Esophagus muscularis mucosa (tissue), 4 donors: ENCODE data around the gene ZC3H18. TPM values are rescaled to one million over a fixed set of nuclear protein-coding genes. Genes with fewer than 3 reads are reported as not detected.

ENCODE experiments used
- DNase-seq: peaks from one replicate; pipeline ENCODE4 v3.0.0-alpha.2; 2017; ENCODE audit errors: extremely low spot score
- H3K27ac ChIP-seq, 4 donors: fragments of 200-600 bp; sonication (generic); replicated peaks in 1 of 4; 1 replicate in 3 of 4; 2 replicates in 1 of 4; pipeline ENCODE4 v1.5.1; 2016 to 2019; ENCODE audit warnings: mild to moderate bottlenecking in 1 of 4
- H3K27me3 ChIP-seq, 4 donors: fragments of 200-600 bp; sonication (generic); one replicate each; pipeline versions ENCODE4 v1.5.1 to v1.6.0; 2016 to 2019
- H3K36me3 ChIP-seq, 4 donors: fragments of 200-600 bp; sonication (generic); one replicate each; pipeline ENCODE4 v1.5.1; 2016 to 2019
- H3K4me1 ChIP-seq, 4 donors: fragments of 200-600 bp; sonication (generic); one replicate each; pipeline ENCODE4 v1.5.1; 2016 to 2019
- H3K4me3 ChIP-seq, 4 donors: fragments of 200-600 bp; sonication (generic); 1 replicate in 2 of 4; 2 replicates in 2 of 4; pipeline ENCODE4 v1.5.1; 2016 to 2019; ENCODE audit warnings: mild to moderate bottlenecking in 4 of 4, moderate library complexity in 1 of 4
- H3K9me3 ChIP-seq, 4 donors: fragments of 200-600 bp; sonication (generic); 1 replicate in 3 of 4; 2 replicates in 1 of 4; pipeline ENCODE4 v1.5.1; 2016 to 2019
- EP300 ChIP-seq: sonication (generic); formaldehyde crosslinking; IDR thresholded peaks from one replicate; pipeline ENCODE4 v1.6.1; 2017; ENCODE audit warnings: antibody characterized with exemption
- POLR2A ChIP-seq: fragments of 450-650 bp; IDR thresholded peaks from one replicate; pipeline ENCODE4 v1.6.1; 2017; ENCODE audit warnings: antibody characterized with exemption, moderate library complexity, mild to moderate bottlenecking, low read depth
- POLR2AphosphoS5 ChIP-seq, 2 donors: sonication (generic); formaldehyde crosslinking; IDR thresholded peaks; one replicate each; pipeline ENCODE4 v1.6.1; 2017; ENCODE audit warnings: antibody characterized with exemption in 2 of 2
- WGBS: methylation state at CpG from one replicate; pipeline ENCODE4 v1.1.5; 2018; 5-methylcytosine and 5-hydroxymethylcytosine counted together
- intact Hi-C: fragments of 100-400 bp; cut with DNase I; formaldehyde crosslinking; loops from one replicate; pipeline ENCODE4 v1.15.1; 2023
- total RNA-seq, 4 donors: library from RNA; depleted of rRNA; stranded (reverse); fragments of >200 nt; gene quantifications; one replicate each; pipeline versions ENCODE4 v1.1.0 to v1.2.1, GENCODE V29; 2016
- TF ChIP-seq, protein P1 (sequence below), 3 experiments: fragments of 200-600 bp in 2 of 3; fragments of 450-650 bp in 1 of 3; sonication (generic) in 2 of 3; IDR thresholded peaks; one replicate each; pipeline ENCODE4 v1.5.1; 2017 to 2019; ENCODE audit warnings: antibody characterized with exemption in 3 of 3, mild to moderate bottlenecking in 2 of 3, moderate library complexity in 1 of 3

Gene ZC3H18
- total RNA-seq, 4 donors from 2014 or later = 15.9 to 29.1 (median 26.6) TPM

DNA sequence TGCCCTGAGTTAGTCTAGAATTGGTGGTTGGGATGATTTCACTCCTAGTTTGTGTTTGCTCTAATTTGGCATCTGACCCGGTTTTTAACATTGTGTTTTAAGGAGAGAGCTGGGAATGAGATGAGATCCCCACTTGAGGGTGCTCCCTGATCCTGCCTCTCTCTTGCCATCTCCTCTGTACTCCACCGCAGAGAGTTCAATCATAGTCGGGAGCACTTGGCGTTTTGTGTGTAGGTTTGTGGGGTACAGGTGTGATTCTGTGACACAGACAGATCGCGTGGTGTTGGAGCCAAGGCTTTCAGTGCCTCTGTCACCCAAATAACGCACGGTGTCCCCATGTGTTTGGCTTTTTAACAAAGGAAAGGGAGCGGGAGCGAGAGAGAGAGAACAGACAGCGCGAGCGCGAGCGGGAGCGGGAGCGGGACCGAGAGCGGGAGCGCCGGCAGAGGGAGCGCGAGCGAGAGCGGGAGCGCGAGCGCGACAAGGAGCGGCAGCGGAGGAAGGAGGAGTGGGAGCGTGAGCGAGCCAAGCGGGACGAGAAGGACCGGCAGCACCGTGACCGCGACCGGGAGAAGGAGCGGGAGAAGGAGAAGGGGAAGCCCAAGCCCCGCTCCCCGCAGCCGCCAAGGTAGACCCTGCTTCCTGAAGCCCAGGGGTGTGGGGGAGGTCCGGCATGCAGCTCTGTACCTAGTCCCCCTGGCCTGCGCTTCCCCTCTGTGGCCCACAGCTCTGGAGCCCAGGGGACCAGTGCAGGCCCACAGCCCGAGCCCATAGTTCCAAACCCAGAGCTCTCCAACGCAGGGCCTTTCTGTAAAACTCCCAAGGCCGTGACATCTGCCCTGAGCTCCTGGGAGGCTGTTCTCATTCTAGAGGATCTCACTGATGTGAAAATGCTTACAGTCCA, 41.0 kb downstream of the ZC3H18 start:
- no peak for DNase-seq
- Histone ChIP-seq H3K27me3 (no peaks in the 10 kb centered on the region), H3K4me1 (peaks cover 0 to 13% (median 7%) of the 10 kb centered on the region in 4 donors), H3K36me3 (peaks cover 29 to 92% (median 68%) of the 10 kb centered on the region in 4 donors), H3K27ac (no peak overlapping the region), H3K9me3 (no peaks in the 10 kb centered on the region), H3K4me3 (no peak overlapping the region)
- intact Hi-C loops = no loop called here
- 75% methylated on average over 49 of the region's 49 CpGs for WGBS
- TF ChIP-seq, protein P1, sequence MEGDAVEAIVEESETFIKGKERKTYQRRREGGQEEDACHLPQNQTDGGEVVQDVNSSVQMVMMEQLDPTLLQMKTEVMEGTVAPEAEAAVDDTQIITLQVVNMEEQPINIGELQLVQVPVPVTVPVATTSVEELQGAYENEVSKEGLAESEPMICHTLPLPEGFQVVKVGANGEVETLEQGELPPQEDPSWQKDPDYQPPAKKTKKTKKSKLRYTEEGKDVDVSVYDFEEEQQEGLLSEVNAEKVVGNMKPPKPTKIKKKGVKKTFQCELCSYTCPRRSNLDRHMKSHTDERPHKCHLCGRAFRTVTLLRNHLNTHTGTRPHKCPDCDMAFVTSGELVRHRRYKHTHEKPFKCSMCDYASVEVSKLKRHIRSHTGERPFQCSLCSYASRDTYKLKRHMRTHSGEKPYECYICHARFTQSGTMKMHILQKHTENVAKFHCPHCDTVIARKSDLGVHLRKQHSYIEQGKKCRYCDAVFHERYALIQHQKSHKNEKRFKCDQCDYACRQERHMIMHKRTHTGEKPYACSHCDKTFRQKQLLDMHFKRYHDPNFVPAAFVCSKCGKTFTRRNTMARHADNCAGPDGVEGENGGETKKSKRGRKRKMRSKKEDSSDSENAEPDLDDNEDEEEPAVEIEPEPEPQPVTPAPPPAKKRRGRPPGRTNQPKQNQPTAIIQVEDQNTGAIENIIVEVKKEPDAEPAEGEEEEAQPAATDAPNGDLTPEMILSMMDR (IDR thresholded peaks at IDR 0.05) = no peak
- TF ChIP-seq POLR2AphosphoS5 (IDR thresholded peaks at IDR 0.05) (no peak), POLR2A (no peak), EP300 (no peak)

DNA sequence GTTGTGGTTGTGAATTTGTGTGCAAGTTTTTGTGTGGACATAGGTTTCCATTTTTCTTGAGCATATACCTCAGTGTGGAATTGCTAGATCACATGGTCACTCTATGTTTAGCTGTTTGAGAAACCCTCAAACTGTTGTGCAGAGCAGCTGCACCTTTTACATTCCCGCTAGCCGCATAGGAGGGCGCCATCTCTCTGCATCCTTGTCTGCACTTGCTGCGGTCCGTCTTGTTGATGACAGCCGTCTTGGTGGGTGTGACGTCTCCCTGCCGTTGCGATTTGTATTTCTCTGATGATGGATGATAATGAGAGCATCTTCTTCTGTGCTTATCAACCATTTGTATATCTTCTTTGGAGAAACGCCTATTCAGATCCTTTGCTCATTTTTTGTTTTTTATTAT, 43.1 kb downstream of the ZC3H18 start:
- peaks cover 0 to 17% (median 10%) of the 10 kb centered on the region in 4 donors for H3K4me1 ChIP-seq
- WGBS = 77% methylated on average over 10 of the region's 10 CpGs
- peaks cover 28 to 87% (median 67%) of the 10 kb centered on the region in 4 donors for H3K36me3 ChIP-seq
- DNase-seq = no peak
- H3K4me3 ChIP-seq = no peak overlapping the region
- no peaks in the 10 kb centered on the region for H3K9me3 ChIP-seq
- intact Hi-C loops = no loop called here
- no peak overlapping the region for H3K27ac ChIP-seq
- TF ChIP-seq POLR2AphosphoS5 (IDR thresholded peaks at IDR 0.05) = no peak
- no peak for TF ChIP-seq POLR2A
- TF ChIP-seq EP300 = no peak
- TF ChIP-seq, protein P1 (IDR thresholded peaks at IDR 0.05) = no peak
- H3K27me3 ChIP-seq = no peaks in the 10 kb centered on the region

DNA sequence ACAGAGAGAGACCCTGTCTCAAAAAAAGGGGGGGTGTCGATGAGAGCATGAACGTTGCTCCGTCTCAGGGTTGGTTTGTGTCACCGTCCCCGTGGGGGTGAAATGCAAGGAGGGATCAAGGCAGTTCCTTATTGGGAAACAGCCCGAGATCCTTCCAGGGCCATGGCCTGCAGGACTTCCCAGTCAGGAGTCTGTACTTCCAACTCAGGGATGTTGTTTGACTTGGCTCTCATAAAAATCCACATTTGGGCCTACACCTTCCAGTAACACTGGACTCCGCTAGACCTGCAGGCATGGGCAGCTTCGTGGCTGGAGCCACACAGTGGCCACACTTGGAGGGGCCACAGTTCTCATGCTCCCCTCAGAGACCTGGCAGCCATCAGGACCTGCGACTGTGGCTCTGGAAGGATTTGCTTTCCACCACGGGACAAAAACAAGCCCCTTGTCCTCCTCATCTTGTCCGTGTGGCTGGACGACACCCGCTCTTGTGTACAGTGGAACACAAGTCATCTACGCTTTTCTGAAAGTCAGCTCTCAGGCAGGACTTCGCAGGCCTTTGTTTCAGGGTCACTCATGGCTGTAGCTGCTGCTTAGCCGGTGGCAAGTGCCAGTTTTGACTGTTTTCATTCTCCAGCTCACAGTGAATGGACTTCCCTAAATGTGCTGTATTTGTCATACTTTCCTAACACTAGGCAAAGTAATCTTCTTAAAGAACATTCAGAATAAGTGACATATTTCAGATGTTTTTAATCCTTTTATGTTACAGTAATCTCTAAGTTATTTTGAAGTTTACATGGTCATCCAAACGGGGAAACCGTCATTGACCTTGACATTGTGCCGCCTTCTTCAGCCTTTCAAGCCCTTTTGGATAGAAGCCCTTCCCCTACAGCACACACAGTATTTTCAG, 44.0 kb downstream of the ZC3H18 start:
- H3K36me3 ChIP-seq = peaks cover 28 to 87% (median 69%) of the 10 kb centered on the region in 4 donors
- WGBS = 84% methylated on average over 19 of the region's 19 CpGs
- TF ChIP-seq, protein P1 (IDR thresholded peaks at IDR 0.05) = no peak
- TF ChIP-seq POLR2AphosphoS5 (IDR thresholded peaks at IDR 0.05) (no peak), POLR2A (no peak), EP300 (no peak)
- H3K4me1 ChIP-seq = peaks cover 0 to 17% (median 13%) of the 10 kb centered on the region in 4 donors
- DNase-seq = no peak
- H3K9me3 ChIP-seq = no peaks in the 10 kb centered on the region
- no peak overlapping the region for H3K4me3 ChIP-seq
- H3K27me3 ChIP-seq = no peaks in the 10 kb centered on the region
- H3K27ac ChIP-seq = no peak overlapping the region
- intact Hi-C loops = no loop called here

DNA sequence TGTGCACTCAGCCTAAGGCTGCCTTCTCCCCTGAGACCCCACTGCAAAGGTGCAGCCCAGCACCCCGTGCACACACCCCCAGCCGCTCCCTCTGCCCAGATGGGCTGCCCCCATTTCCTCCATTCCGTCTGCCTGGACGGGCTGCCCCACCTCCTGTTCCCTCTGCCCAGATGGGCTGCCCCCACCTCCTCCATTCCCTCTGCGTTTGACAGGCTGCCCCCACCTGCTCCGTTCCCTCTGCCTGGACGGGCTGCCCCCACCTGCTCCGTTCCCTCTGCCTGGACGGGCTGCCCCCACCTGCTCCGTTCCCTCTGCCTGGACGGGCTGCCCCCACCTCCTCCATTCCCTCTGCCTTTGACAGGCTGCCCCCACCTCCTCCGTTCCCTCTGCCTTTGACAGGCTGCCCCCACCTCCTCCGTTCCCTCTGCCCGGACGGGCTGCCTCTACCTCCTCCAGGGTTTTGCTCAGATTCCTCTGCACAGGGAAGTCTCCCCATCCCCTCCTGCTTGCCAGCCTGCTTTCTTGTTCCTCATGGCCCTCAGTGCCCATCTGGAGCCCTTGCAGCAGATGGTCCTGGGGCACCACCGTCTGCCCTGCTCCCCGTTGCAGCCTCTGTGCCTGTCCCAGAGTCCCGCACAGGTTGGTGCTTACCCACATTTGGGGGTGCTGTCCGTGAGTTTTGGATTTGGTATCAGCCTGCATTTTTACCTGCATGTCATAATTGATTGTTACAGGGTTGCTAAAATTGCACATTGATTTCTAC, 44.8 kb downstream of the ZC3H18 start:
- Histone ChIP-seq H3K9me3 (no peaks in the 10 kb centered on the region), H3K27ac (no peak overlapping the region), H3K27me3 (no peaks in the 10 kb centered on the region), H3K36me3 (peaks cover 20 to 87% (median 68%) of the 10 kb centered on the region in 4 donors), H3K4me3 (no peak overlapping the region), H3K4me1 (peaks cover 0 to 19% (median 14%) of the 10 kb centered on the region in 4 donors)
- TF ChIP-seq POLR2A = no peak
- TF ChIP-seq EP300 = no peak
- no peak for TF ChIP-seq POLR2AphosphoS5 (IDR thresholded peaks at IDR 0.05)
- TF ChIP-seq, protein P1 (IDR thresholded peaks at IDR 0.05) = no peak
- 84% methylated on average over 18 of the region's 19 CpGs for WGBS
- DNase-seq = no peak
- intact Hi-C loops = no loop called here
